SK-N-MC (cell line): ENCODE results near the gene ABTB2.

Experiments used
- DNase-seq: peaks from one replicate; pipeline ENCODE4 v3.0.0-alpha.2; 2011; ENCODE audit warnings: low read depth, low spot score
- H3K27ac ChIP-seq: fragments of 200-600 bp; sonication (generic); 2 replicates; pipeline ENCODE4 v1.5.1; 2016; ENCODE audit warnings: mixed run types
- H3K36me3 ChIP-seq: fragments of 200-600 bp; sonication (generic); 2 replicates; pipeline ENCODE4 v1.6.1; 2017; ENCODE audit warnings: antibody characterized with exemption, low read length, mixed read lengths; ENCODE audit not compliant: insufficient read depth
- H3K4me3 ChIP-seq: fragments of 200-600 bp; sonication (generic); 2 replicates; pipeline ENCODE4 v1.5.1; 2016
- H3K9ac ChIP-seq: fragments of 200-600 bp; sonication (generic); 2 replicates; pipeline ENCODE4 v1.8.0; 2017; ENCODE audit warnings: mixed run types, mixed read lengths; ENCODE audit not compliant: insufficient read length
- H3K9me3 ChIP-seq: fragments of 200-600 bp; sonication (generic); 2 replicates; pipeline ENCODE4 v1.6.1; 2017; ENCODE audit warnings: low read depth, mild to moderate bottlenecking, antibody characterized with exemption, low read length, moderate library complexity, mixed read lengths
- EZH2 ChIP-seq: fragments of 200-600 bp; sonication (generic); IDR thresholded peaks from one replicate; pipeline ENCODE4 v1.6.1; 2017; ENCODE audit warnings: antibody characterized with exemption
- FOXP2 ChIP-seq: optimal IDR thresholded peaks from 2 replicates; pipeline ENCODE3; 2011; ENCODE audit warnings: mild to moderate bottlenecking, moderate library complexity; ENCODE audit not compliant: insufficient read depth; ENCODE audit errors: extremely low read length, control extremely low read depth
- POLR2AphosphoS5 ChIP-seq: IDR thresholded peaks from 2 replicates; pipeline ENCODE4 v1.6.1; 2012; ENCODE audit warnings: mild to moderate bottlenecking, low read depth, low read length, borderline replicate concordance

ABTB2 gene

DNA sequence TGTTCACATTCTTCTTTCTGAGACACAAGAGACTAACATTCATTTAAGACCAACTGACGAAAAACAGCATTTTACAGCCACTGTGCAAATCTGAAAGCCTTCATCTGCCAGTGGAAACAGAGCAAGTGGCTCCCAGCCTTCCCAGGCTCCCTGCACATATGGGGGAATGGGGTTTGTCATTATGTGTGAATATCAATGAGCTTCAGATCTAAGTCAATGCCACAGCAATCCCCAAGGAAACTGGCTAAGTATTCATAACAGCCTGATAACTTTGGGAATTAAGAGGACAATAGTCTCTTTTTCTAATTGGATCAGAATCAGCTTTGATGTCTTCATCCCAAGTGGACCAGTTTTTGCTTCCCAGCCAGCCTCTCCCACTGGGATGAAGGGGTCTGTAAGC, 66.9 kb downstream of the ABTB2 start:
- Histone ChIP-seq H3K4me3 (no peak overlapping the region), H3K9me3 (no peaks in the 10 kb centered on the region), H3K9ac (no peak overlapping the region), H3K36me3 (no peaks in the 10 kb centered on the region), H3K27ac (no peak overlapping the region)
- TF ChIP-seq FOXP2 (no peak), EZH2 (no peak), POLR2AphosphoS5 (no peak)
- no peak for DNase-seq

GRCh38 chr11:34288492-34288891, 69.3 kb downstream of the ABTB2 start:
- H3K36me3 ChIP-seq = no peaks in the 10 kb centered on the region
- no peak overlapping the region for H3K4me3 ChIP-seq
- TF ChIP-seq FOXP2 (no peak), POLR2AphosphoS5 (no peak), EZH2 (no peak)
- H3K9ac ChIP-seq = no peak overlapping the region
- no peak overlapping the region for H3K27ac ChIP-seq
- H3K9me3 ChIP-seq = no peaks in the 10 kb centered on the region
- no peak for DNase-seq

DNA sequence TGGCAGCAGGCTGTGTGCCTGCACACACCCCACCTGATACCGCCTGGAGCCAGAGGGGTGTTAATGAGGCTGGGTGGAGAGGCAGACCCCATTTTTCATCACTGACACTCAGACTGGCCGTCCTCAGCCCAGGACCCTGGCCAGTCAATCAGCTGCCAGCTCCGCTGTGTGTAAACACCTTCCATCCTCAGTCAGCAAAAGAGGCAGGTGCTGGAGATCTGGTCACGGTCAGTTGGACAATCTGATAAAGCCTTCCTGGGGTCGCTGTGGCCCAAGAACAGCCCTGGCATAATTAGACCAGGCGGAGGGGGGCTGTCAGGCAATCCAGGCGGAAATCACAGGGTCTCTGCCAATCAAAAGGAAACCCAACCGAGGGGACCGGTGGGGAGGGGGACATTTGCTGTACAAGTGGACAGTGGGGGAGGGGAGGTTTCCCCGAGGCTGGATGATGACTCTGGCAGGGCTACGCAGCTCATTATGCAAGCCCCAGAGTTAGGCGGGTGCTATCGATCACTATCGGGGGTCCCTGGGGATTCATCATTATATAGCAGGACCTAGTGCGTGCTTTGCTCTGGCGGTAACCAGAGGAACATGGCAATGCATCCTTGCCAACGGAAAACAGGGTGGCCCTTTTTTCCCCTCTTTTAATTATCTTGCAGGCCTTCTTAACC, 72.9 kb downstream of the ABTB2 start:
- H3K36me3 ChIP-seq = no peaks in the 10 kb centered on the region
- DNase-seq = no peak
- H3K27ac ChIP-seq = no peak overlapping the region
- no peak for TF ChIP-seq EZH2
- no peak for TF ChIP-seq POLR2AphosphoS5
- no peak for TF ChIP-seq FOXP2
- H3K9me3 ChIP-seq = no peaks in the 10 kb centered on the region
- H3K4me3 ChIP-seq = no peak overlapping the region
- no peak overlapping the region for H3K9ac ChIP-seq

DNA sequence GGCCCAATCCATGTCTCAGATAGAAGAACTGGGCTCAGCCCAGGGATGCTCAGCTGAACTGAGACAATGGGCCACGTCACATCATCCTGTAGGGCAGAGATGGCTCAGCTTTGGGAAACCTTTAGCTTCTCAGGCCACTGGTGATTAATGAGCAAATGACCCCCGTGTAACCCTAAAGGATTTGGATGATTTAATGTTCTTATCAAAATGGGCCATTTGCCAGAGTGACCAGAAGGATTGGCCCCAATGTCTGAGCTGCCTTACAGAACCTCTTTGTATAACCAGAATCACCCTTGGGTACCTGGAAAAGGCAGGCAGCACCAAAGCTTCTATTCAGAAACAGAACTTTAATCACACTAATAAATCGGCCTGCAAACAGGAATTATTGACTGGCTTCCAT, 73.7 kb downstream of the ABTB2 start:
- Histone ChIP-seq H3K27ac (no peak overlapping the region), H3K4me3 (no peak overlapping the region), H3K9me3 (no peaks in the 10 kb centered on the region), H3K9ac (no peak overlapping the region), H3K36me3 (no peaks in the 10 kb centered on the region)
- DNase-seq = no peak
- no peak for TF ChIP-seq EZH2
- no peak for TF ChIP-seq FOXP2
- TF ChIP-seq POLR2AphosphoS5 = no peak

- Histone ChIP-seq H3K4me3 (no peak overlapping the region), H3K36me3 (no peaks in the 10 kb centered on the region), H3K27ac (no peak overlapping the region), H3K9me3 (no peaks in the 10 kb centered on the region), H3K9ac (no peak overlapping the region)
- DNase-seq = no peak
- TF ChIP-seq FOXP2 = no peak
- no peak for TF ChIP-seq EZH2
Measured at GRCh38 chr11:34280945-34281872, 76.6 kb downstream of the ABTB2 start.

- Histone ChIP-seq H3K9me3 (no peaks in the 10 kb centered on the region), H3K36me3 (no peaks in the 10 kb centered on the region), H3K27ac (no peak overlapping the region), H3K9ac (no peak overlapping the region), H3K4me3 (no peak overlapping the region)
- no peak for DNase-seq
- TF ChIP-seq EZH2 (no peak), POLR2AphosphoS5 (no peak), FOXP2 (no peak)
Measured at GRCh38 chr11:34278693-34279297, 79.0 kb downstream of the ABTB2 start.

DNA sequence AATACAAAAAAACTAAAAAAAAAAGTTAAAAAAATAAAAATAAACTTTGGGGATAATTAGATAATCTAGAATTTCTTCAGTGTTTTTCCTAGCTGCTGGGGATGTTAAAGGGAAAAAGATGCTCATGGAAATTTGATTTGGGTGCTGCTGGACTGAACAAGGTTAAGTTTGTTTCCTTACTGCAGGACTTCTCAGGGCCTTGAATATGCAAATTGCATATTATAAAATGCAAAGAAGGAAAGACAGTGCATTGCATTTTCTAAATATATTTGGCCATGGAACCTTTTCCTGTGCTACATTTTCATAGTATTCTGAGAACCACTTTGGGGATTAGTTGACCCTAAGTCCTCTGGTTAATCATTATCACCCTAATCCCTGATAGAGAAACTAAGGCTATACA, 79.6 kb downstream of the ABTB2 start:
- H3K4me3 ChIP-seq = no peak overlapping the region
- TF ChIP-seq EZH2 = no peak
- no peak for TF ChIP-seq POLR2AphosphoS5
- TF ChIP-seq FOXP2 = no peak
- DNase-seq = no peak
- H3K9me3 ChIP-seq = no peaks in the 10 kb centered on the region
- H3K27ac ChIP-seq = no peak overlapping the region
- no peak overlapping the region for H3K9ac ChIP-seq
- H3K36me3 ChIP-seq = no peaks in the 10 kb centered on the region

DNA sequence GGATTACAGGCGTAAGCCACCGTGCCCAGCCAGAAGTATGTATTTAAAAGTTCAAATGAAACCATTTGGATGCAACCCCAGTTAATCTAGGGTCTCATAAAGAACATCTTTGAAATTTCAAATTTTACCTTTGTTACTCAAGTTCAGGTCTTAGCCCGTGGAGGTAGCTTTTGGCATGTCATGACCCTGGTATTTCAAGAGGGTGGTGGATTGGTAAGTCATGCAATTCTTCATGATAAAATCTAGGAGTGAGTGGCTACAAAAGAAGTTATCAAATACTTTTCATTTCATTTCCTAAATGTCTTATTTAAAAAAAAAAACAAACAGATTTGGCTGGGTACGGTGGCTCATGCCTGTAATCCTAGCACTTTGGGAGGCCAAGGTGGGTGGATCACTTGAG, 80.6 kb downstream of the ABTB2 start:
- Histone ChIP-seq H3K9me3 (no peaks in the 10 kb centered on the region), H3K4me3 (no peak overlapping the region), H3K27ac (no peak overlapping the region), H3K9ac (no peak overlapping the region), H3K36me3 (no peaks in the 10 kb centered on the region)
- TF ChIP-seq POLR2AphosphoS5 (no peak), FOXP2 (no peak), EZH2 (no peak)
- DNase-seq = no peak
